GM23338 (cell line): ENCODE measurements around the gene CNDP2. TPM values are rescaled to one million over a fixed set of nuclear protein-coding genes. Genes with fewer than 3 reads are reported as not detected.

Experiments used
- ATAC-seq: fragments of 200-7000 bp; cut with Tn5 transposase; 3 replicates; pipeline ENCODE4 v1.9.1; 2020
- DNase-seq: peaks from one replicate; pipeline ENCODE4 v3.0.0-alpha.2; 2015; ENCODE audit warnings: low spot score
- H2AFZ ChIP-seq: fragments of 200-600 bp; sonication (generic); 2 replicates; pipeline ENCODE4 v1.8.0; 2016; ENCODE audit warnings: antibody characterized with exemption, mild to moderate bottlenecking, moderate library complexity
- H3F3A ChIP-seq: fragments of 200-600 bp; sonication (generic); replicated peaks from 2 replicates; pipeline ENCODE4 v1.8.0; 2017; ENCODE audit warnings: antibody characterized with exemption, mixed run types, low read depth
- H3K27ac ChIP-seq: fragments of 200-600 bp; sonication (generic); 2 replicates; pipeline ENCODE4 v1.6.1; 2016; ENCODE audit warnings: low read depth
- H3K27me3 ChIP-seq: fragments of 200-600 bp; sonication (generic); 2 replicates; pipeline ENCODE4 v1.8.0; 2016; ENCODE audit warnings: mild to moderate bottlenecking, mixed run types, moderate library complexity; ENCODE audit not compliant: insufficient read depth
- H3K36me3 ChIP-seq: fragments of 200-600 bp; sonication (generic); 2 replicates; pipeline ENCODE4 v1.8.0; 2016; ENCODE audit warnings: mild to moderate bottlenecking; ENCODE audit not compliant: insufficient read depth
- H3K4me1 ChIP-seq: fragments of 200-600 bp; sonication (generic); 2 replicates; pipeline ENCODE4 v1.8.0; 2016; ENCODE audit warnings: mild to moderate bottlenecking, moderate library complexity; ENCODE audit not compliant: insufficient read depth
- H3K4me2 ChIP-seq: fragments of 200-600 bp; sonication (generic); 2 replicates; pipeline ENCODE4 v1.7.1; 2017; ENCODE audit warnings: mixed run types
- H3K4me3 ChIP-seq: fragments of 200-600 bp; sonication (generic); 2 replicates; pipeline ENCODE4 v1.6.1; 2016; ENCODE audit warnings: mixed run types
- H3K79me2 ChIP-seq: fragments of 200-600 bp; sonication (generic); replicated peaks from 2 replicates; pipeline ENCODE4 v1.8.0; 2017; ENCODE audit warnings: mild to moderate bottlenecking; ENCODE audit not compliant: insufficient read depth
- H3K9me2 ChIP-seq: fragments of 200-600 bp; sonication (generic); 2 replicates; pipeline ENCODE4 v1.8.0; 2017; ENCODE audit not compliant: insufficient read depth
- H4K20me1 ChIP-seq: fragments of 200-600 bp; sonication (generic); replicated peaks from 2 replicates; pipeline ENCODE4 v1.8.0; 2017; ENCODE audit warnings: mild to moderate bottlenecking; ENCODE audit not compliant: insufficient read depth
- H3K27ac Mint-ChIP-seq: 2 replicates; pipeline ENCODE4 v1.8.0; 2020; ENCODE audit warnings: inconsistent platforms, mild to moderate bottlenecking, moderate library complexity, mixed read lengths
- H3K27me3 Mint-ChIP-seq: 3 replicates; pipeline ENCODE4 v1.8.0; 2022; ENCODE audit warnings: low read depth, mild to moderate bottlenecking, moderate library complexity, mixed read lengths, inconsistent platforms; ENCODE audit not compliant: insufficient read depth, poor library complexity
- H3K36me3 Mint-ChIP-seq: 3 replicates; pipeline ENCODE4 v1.8.0; 2021; ENCODE audit warnings: low read depth, mild to moderate bottlenecking, inconsistent platforms, moderate library complexity, mixed read lengths
- H3K4me1 Mint-ChIP-seq: 3 replicates; pipeline ENCODE4 v1.8.0; 2020; ENCODE audit warnings: mild to moderate bottlenecking, inconsistent platforms, mixed read lengths
- H3K4me3 Mint-ChIP-seq: 3 replicates; pipeline ENCODE4 v1.8.0; 2021; ENCODE audit warnings: moderate library complexity, mild to moderate bottlenecking, inconsistent platforms, mixed read lengths
- H3K9me3 Mint-ChIP-seq: 3 replicates; pipeline ENCODE4 v1.8.0; 2020; ENCODE audit warnings: moderate library complexity, mild to moderate bottlenecking, inconsistent platforms, mixed read lengths
- CREB1 ChIP-seq: fragments of 250-450 bp; sonication (Bioruptor Pico); IDR thresholded peaks from 2 replicates; pipeline ENCODE4 v1.5.0; 2020; ENCODE audit warnings: low read depth, mild to moderate bottlenecking, moderate library complexity
- ETS1 ChIP-seq: IDR thresholded peaks from 2 replicates; pipeline ENCODE4 v1.6.1; 2016; ENCODE audit warnings: antibody characterized with exemption
- EZH2 ChIP-seq: fragments of 200-600 bp; sonication (generic); IDR thresholded peaks from one replicate; pipeline ENCODE4 v1.8.0; 2017; ENCODE audit warnings: antibody characterized with exemption, mild to moderate bottlenecking, low read depth; ENCODE audit not compliant: unreplicated experiment
- EZH2phosphoT487 ChIP-seq: fragments of 200-600 bp; sonication (generic); IDR thresholded peaks from one replicate; pipeline ENCODE4 v1.8.1; 2018; ENCODE audit warnings: antibody characterized with exemption; ENCODE audit not compliant: unreplicated experiment
- JUNB ChIP-seq: IDR thresholded peaks from one replicate; pipeline ENCODE4 v1.6.1; 2016; ENCODE audit warnings: antibody characterized with exemption; ENCODE audit not compliant: unreplicated experiment
- NANOG ChIP-seq: IDR thresholded peaks from 2 replicates; pipeline ENCODE4 v1.6.1; 2016; ENCODE audit warnings: antibody characterized with exemption, borderline replicate concordance
- POLR2AphosphoS5 ChIP-seq: IDR thresholded peaks from 2 replicates; pipeline ENCODE4 v1.6.1; 2016; ENCODE audit warnings: antibody characterized with exemption, low read depth
- STAT1 ChIP-seq: IDR thresholded peaks from one replicate; pipeline ENCODE4 v1.6.1; 2016; ENCODE audit warnings: antibody characterized with exemption; ENCODE audit not compliant: unreplicated experiment
- ZNF114 ChIP-seq: fragments of 250-450 bp; sonication (Bioruptor Pico); IDR thresholded peaks from 2 replicates; pipeline ENCODE4 v1.5.0; 2020; ENCODE audit warnings: mild to moderate bottlenecking, moderate library complexity
- ZNF331 ChIP-seq: fragments of 250-450 bp; sonication (Bioruptor Pico); IDR thresholded peaks from 2 replicates; pipeline ENCODE4 v1.5.0; 2020; ENCODE audit warnings: low read depth, mild to moderate bottlenecking, moderate library complexity
- polyA plus RNA-seq: library from polyadenylated mRNA; unstranded; fragments of >200 nt; fragmentation: Nextera tagmentation; extraction: Ambion mirVana; gene quantifications from 2 replicates; pipeline ENCODE4 v1.2.1, GENCODE V29; 2016
- total RNA-seq: library from RNA; depleted of rRNA; stranded (reverse); fragments of >200 nt; shearing (Covaris generic); gene quantifications from 2 replicates; pipeline ENCODE4 v1.2.3, GENCODE V29; 2014
- TF ChIP-seq, protein P1 (sequence below): IDR thresholded peaks from one replicate; pipeline ENCODE4 v1.6.1; 2018; ENCODE audit warnings: antibody characterized with exemption; ENCODE audit not compliant: unreplicated experiment
- TF ChIP-seq, protein P2 (sequence below): fragments of 250-450 bp; sonication (Bioruptor Pico); IDR thresholded peaks from 2 replicates; pipeline ENCODE4 v1.5.0; 2020; ENCODE audit warnings: mild to moderate bottlenecking, moderate library complexity
- TF ChIP-seq, protein P3 (sequence below), 2 experiments: fragments of 200-600 bp in 1 of 2; sonication (generic) in 1 of 2; conservative IDR thresholded peaks; 2 replicates each; pipeline versions ENCODE4 v1.5.1 to v1.6.1; 2016 to 2017; ENCODE audit warnings: antibody characterized with exemption in 2 of 2, low read depth in 2 of 2, mild to moderate bottlenecking in 2 of 2, moderate library complexity in 1 of 2

The CNDP2 gene
- total and polyA plus RNA-seq, 2 experiments from 2014 or later: 116 to 175 TPM

- H3K4me1 ChIP-seq: peaks cover 3% of the 10 kb centered on the region; the same call in 1 of the 2 replicates
- H3K27me3 Mint-ChIP-seq: peaks cover 27% of the 10 kb centered on the region
- TF ChIP-seq ETS1 (no peak), JUNB (no peak), NANOG (no peak), STAT1 (no peak), ZNF114 (CRISPR knock-in tag) (no peak), EZH2phosphoT487 (no peak), POLR2AphosphoS5 (no peak), ZNF331 (no peak), EZH2 (no peak), CREB1 (CRISPR knock-in tag) (no peak)
- TF ChIP-seq, protein P1, sequence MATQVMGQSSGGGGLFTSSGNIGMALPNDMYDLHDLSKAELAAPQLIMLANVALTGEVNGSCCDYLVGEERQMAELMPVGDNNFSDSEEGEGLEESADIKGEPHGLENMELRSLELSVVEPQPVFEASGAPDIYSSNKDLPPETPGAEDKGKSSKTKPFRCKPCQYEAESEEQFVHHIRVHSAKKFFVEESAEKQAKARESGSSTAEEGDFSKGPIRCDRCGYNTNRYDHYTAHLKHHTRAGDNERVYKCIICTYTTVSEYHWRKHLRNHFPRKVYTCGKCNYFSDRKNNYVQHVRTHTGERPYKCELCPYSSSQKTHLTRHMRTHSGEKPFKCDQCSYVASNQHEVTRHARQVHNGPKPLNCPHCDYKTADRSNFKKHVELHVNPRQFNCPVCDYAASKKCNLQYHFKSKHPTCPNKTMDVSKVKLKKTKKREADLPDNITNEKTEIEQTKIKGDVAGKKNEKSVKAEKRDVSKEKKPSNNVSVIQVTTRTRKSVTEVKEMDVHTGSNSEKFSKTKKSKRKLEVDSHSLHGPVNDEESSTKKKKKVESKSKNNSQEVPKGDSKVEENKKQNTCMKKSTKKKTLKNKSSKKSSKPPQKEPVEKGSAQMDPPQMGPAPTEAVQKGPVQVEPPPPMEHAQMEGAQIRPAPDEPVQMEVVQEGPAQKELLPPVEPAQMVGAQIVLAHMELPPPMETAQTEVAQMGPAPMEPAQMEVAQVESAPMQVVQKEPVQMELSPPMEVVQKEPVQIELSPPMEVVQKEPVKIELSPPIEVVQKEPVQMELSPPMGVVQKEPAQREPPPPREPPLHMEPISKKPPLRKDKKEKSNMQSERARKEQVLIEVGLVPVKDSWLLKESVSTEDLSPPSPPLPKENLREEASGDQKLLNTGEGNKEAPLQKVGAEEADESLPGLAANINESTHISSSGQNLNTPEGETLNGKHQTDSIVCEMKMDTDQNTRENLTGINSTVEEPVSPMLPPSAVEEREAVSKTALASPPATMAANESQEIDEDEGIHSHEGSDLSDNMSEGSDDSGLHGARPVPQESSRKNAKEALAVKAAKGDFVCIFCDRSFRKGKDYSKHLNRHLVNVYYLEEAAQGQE: no peak
- TF ChIP-seq, protein P2, sequence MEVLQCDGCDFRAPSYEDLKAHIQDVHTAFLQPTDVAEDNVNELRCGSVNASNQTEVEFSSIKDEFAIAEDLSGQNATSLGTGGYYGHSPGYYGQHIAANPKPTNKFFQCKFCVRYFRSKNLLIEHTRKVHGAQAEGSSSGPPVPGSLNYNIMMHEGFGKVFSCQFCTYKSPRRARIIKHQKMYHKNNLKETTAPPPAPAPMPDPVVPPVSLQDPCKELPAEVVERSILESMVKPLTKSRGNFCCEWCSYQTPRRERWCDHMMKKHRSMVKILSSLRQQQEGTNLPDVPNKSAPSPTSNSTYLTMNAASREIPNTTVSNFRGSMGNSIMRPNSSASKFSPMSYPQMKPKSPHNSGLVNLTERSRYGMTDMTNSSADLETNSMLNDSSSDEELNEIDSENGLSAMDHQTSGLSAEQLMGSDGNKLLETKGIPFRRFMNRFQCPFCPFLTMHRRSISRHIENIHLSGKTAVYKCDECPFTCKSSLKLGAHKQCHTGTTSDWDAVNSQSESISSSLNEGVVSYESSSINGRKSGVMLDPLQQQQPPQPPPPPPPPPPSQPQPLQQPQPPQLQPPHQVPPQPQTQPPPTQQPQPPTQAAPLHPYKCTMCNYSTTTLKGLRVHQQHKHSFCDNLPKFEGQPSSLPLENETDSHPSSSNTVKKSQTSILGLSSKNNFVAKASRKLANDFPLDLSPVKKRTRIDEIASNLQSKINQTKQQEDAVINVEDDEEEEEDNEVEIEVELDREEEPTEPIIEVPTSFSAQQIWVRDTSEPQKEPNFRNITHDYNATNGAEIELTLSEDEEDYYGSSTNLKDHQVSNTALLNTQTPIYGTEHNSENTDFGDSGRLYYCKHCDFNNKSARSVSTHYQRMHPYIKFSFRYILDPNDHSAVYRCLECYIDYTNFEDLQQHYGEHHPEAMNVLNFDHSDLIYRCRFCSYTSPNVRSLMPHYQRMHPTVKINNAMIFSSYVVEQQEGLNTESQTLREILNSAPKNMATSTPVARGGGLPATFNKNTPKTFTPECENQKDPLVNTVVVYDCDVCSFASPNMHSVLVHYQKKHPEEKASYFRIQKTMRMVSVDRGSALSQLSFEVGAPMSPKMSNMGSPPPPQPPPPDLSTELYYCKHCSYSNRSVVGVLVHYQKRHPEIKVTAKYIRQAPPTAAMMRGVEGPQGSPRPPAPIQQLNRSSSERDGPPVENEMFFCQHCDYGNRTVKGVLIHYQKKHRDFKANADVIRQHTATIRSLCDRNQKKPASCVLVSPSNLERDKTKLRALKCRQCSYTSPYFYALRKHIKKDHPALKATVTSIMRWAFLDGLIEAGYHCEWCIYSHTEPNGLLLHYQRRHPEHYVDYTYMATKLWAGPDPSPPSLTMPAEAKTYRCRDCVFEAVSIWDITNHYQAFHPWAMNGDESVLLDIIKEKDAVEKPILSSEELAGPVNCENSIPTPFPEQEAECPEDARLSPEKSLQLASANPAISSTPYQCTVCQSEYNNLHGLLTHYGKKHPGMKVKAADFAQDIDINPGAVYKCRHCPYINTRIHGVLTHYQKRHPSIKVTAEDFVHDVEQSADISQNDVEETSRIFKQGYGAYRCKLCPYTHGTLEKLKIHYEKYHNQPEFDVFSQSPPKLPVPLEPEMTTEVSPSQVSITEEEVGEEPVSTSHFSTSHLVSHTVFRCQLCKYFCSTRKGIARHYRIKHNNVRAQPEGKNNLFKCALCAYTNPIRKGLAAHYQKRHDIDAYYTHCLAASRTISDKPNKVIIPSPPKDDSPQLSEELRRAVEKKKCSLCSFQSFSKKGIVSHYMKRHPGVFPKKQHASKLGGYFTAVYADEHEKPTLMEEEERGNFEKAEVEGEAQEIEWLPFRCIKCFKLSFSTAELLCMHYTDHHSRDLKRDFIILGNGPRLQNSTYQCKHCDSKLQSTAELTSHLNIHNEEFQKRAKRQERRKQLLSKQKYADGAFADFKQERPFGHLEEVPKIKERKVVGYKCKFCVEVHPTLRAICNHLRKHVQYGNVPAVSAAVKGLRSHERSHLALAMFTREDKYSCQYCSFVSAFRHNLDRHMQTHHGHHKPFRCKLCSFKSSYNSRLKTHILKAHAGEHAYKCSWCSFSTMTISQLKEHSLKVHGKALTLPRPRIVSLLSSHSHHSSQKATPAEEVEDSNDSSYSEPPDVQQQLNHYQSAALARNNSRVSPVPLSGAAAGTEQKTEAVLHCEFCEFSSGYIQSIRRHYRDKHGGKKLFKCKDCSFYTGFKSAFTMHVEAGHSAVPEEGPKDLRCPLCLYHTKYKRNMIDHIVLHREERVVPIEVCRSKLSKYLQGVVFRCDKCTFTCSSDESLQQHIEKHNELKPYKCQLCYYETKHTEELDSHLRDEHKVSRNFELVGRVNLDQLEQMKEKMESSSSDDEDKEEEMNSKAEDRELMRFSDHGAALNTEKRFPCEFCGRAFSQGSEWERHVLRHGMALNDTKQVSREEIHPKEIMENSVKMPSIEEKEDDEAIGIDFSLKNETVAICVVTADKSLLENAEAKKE (CRISPR knock-in tag): no peak
- TF ChIP-seq, protein P3, sequence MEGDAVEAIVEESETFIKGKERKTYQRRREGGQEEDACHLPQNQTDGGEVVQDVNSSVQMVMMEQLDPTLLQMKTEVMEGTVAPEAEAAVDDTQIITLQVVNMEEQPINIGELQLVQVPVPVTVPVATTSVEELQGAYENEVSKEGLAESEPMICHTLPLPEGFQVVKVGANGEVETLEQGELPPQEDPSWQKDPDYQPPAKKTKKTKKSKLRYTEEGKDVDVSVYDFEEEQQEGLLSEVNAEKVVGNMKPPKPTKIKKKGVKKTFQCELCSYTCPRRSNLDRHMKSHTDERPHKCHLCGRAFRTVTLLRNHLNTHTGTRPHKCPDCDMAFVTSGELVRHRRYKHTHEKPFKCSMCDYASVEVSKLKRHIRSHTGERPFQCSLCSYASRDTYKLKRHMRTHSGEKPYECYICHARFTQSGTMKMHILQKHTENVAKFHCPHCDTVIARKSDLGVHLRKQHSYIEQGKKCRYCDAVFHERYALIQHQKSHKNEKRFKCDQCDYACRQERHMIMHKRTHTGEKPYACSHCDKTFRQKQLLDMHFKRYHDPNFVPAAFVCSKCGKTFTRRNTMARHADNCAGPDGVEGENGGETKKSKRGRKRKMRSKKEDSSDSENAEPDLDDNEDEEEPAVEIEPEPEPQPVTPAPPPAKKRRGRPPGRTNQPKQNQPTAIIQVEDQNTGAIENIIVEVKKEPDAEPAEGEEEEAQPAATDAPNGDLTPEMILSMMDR (conservative IDR thresholded peaks at IDR 0.05; ENCODE audit: low read depth in 2 of 2): no peak
- no peaks in the 10 kb centered on the region for H4K20me1 ChIP-seq
- peaks cover 9% of the 10 kb centered on the region; the same call in 2 of the 3 replicates for H3K4me1 Mint-ChIP-seq
- H3K9me3 Mint-ChIP-seq: no peaks in the 10 kb centered on the region
- H3F3A ChIP-seq: no peaks in the 10 kb centered on the region
- H3K4me3 ChIP-seq: no peak overlapping the region
- H2AFZ ChIP-seq: no peak overlapping the region
- H3K36me3 Mint-ChIP-seq: no peaks in the 10 kb centered on the region
- no peak for ATAC-seq
- no peak overlapping the region for H3K4me2 ChIP-seq
- no peak for DNase-seq
- H3K27ac Mint-ChIP-seq: no peak overlapping the region
- no peak overlapping the region for H3K4me3 Mint-ChIP-seq
- no peak overlapping the region for H3K27ac ChIP-seq
- H3K9me2 ChIP-seq: no peaks in the 10 kb centered on the region
- no peaks in the 10 kb centered on the region for H3K36me3 ChIP-seq
- H3K79me2 ChIP-seq: no peaks in the 10 kb centered on the region
- peaks cover 39% of the 10 kb centered on the region for H3K27me3 ChIP-seq
Measured at GRCh38 chr18:74460825-74461224, 35.3 kb upstream of the CNDP2 start.
